Activated naive CD8-positive, alpha-beta T cell treated with anti-CD3 and anti-CD28 coated beads for 36 hours (primary cell): ENCODE data around the gene CHRM4. TPM values are rescaled to one million over a fixed set of nuclear protein-coding genes. Genes with fewer than 3 reads are reported as not detected.
"Not testable (repeated sequence)": the region's sequence is repeated elsewhere in the genome, so short reads cannot be mapped to it uniquely, and the experiment has no call there.

ENCODE experiments used
- DNase-seq: peaks from one replicate; pipeline ENCODE4 v3.0.0; 2021
- H3K27ac Mint-ChIP-seq: one replicate; pipeline ENCODE4 v1.8.0; 2022; ENCODE audit warnings: mild to moderate bottlenecking, moderate library complexity, mixed read lengths
- H3K27me3 Mint-ChIP-seq: one replicate; pipeline ENCODE4 v1.8.0; 2022; ENCODE audit warnings: mild to moderate bottlenecking, mixed read lengths
- H3K36me3 Mint-ChIP-seq: one replicate; pipeline ENCODE4 v1.8.0; 2021; ENCODE audit warnings: mild to moderate bottlenecking, mixed read lengths
- H3K4me1 Mint-ChIP-seq: one replicate; pipeline ENCODE4 v1.8.0; 2021; ENCODE audit warnings: mixed read lengths
- H3K4me3 Mint-ChIP-seq: one replicate; pipeline ENCODE4 v1.8.0; 2022; ENCODE audit warnings: mild to moderate bottlenecking, moderate library complexity, mixed read lengths
- H3K9me3 Mint-ChIP-seq: one replicate; pipeline ENCODE4 v1.8.0; 2022; ENCODE audit warnings: mixed read lengths
- total RNA-seq, 2 experiments: library from RNA; stranded (reverse); gene quantifications; one replicate each; pipeline ENCODE4 v1.2.3, GENCODE V29; 2021

Gene CHRM4
- total RNA-seq, 2 experiments from 2014 or later: 0.14 TPM; not detected in 1

DNA sequence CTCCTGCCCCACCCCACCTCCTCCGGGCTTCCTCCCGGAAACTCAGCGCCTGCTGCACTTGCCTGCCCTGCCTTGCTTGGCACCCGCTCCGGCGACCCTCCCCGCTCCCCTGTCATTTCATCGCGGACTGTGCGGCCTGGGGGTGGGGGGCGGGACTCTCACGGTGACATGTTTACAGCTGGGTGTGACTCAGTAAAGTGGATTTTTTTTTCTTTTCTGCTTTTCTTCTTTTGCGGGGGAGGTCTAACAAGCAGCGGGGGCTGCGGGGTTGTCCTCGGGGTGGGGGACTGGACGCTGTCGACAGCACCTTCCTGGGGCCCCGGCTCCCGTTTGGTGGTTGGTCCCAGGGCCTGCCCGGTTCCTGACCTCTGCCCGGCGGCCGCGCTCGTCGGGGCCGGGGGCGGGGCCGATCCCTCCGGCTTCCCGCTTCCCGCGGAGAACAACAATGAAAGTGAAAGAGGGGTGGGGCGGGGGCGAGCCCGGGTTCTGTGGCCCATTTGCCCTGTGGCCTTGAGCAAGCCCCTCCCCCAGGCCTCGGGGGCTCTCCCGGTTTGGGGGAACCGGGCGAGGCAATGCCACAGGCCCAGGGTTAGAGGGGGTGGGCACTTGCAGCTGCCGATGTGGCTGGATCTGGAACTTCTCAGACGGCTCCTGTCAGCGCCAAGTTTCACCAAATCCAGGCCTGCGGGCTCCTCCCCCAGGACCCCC, 11.1 kb downstream of the CHRM4 start:
- Mint-ChIP-seq H3K4me3 (peak overlapping the region; percentile 64), H3K9me3 (no peaks in the 10 kb centered on the region), H3K27ac (peak overlapping the region; percentile 72), H3K36me3 (peaks cover 10% of the 10 kb centered on the region), H3K27me3 (peaks cover 19% of the 10 kb centered on the region), H3K4me1 (peaks cover 11% of the 10 kb centered on the region)
- DNase-seq: peak; percentile 77

DNA sequence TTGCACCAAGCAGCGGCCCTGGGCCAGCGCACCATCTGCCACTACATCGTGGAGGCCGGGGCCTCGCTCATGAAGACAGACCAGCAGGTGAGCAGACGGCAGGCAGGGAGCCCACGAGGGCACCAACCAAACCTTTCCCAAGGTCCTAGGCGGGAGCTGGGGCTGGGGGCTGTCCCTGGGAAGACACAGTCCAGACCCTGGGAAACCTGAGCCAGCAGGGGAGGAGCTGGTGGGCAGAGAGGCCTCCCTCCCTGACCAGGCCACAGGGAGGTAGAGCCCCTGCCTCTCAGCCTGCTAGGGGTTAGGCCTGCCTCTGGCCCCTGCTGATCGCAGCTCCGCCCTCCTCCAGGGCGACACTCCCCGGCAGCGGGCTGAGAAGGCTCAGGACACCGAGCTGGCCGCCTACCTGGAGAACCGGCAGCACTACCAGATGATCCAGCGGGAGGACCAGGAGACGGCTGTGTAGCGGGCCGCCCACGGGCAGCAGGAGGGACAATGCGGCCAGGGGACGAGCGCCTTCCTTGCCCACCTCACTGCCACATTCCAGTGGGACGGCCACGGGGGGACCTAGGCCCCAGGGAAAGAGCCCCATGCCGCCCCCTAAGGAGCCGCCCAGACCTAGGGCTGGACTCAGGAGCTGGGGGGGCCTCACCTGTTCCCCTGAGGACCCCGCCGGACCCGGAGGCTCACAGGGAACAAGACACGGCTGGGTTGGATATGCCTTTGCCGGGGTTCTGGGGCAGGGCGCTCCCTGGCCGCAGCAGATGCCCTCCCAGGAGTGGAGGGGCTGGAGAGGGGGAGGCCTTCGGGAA, 11.9 kb downstream of the CHRM4 start:
- not testable (repeated sequence) for H3K4me3 Mint-ChIP-seq, H3K9me3 Mint-ChIP-seq, DNase-seq
- H3K4me1 Mint-ChIP-seq: peaks cover 11% of the 10 kb centered on the region
- H3K36me3 Mint-ChIP-seq: peaks cover 10% of the 10 kb centered on the region
- H3K27me3 Mint-ChIP-seq: peaks cover 19% of the 10 kb centered on the region
- H3K27ac Mint-ChIP-seq: peak overlapping the region; percentile 42

DNA sequence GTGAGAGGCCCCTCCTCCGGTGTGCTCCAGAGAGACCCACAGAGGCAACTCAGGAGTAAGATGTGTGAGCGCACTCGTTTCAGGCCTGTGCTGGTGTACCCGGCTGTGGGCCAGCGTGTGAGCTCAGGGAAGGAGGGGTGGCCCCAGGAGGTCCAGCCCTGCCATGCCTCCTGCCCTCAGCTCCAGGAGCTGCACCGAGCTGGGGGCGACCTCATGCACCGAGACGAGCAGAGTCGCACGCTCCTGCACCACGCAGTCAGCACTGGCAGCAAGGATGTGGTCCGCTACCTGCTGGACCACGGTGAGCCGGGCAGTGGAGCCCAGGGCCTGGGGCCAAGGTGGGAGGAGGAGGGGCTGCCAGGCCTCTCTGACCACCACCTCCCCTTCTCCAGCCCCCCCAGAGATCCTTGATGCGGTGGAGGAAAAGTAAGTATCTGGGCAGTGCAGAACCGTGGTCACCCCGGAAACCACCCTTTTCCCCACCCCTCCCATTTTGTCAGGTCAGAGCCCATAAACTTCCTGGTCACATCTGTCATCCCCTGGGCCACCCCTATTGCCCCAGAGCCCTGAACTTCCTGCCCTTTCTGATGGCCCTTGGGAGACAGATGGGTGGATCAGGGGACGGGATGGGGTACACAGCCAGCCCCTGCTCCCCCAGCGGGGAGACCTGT, 12.6 kb downstream of the CHRM4 start:
- Mint-ChIP-seq H3K36me3 (peaks cover 10% of the 10 kb centered on the region), H3K27me3 (peaks cover 15% of the 10 kb centered on the region), H3K4me3 (no peak overlapping the region), H3K27ac (peak overlapping the region; percentile 48), H3K9me3 (no peaks in the 10 kb centered on the region), H3K4me1 (peaks cover 11% of the 10 kb centered on the region)
- DNase-seq: no peak

DNA sequence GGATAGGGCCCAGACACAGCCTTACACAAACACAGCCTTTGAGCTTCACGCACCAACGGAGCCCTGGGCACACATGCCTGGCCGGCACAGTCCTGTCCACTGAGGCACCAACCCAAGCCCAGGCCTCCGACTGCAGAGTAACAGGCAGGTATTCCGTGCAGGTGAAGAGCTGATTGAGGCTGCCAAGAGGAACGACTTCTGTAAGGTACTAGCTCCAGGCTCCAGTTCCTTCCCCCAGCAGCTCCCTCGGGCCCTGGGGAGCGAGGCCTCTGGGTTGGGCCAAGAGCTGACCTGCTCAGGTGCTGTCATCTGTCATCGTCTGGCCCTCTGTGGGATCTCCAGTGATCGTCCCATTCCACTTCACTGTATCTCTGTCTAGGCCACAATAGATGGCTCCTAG, 13.3 kb downstream of the CHRM4 start:
- peak overlapping the region; percentile 48 for H3K27ac Mint-ChIP-seq
- H3K4me3 Mint-ChIP-seq: no peak overlapping the region
- no peak for DNase-seq
- H3K36me3 Mint-ChIP-seq: peaks cover 10% of the 10 kb centered on the region
- no peaks in the 10 kb centered on the region for H3K9me3 Mint-ChIP-seq
- H3K27me3 Mint-ChIP-seq: peaks cover 10% of the 10 kb centered on the region
- H3K4me1 Mint-ChIP-seq: peaks cover 11% of the 10 kb centered on the region

DNA sequence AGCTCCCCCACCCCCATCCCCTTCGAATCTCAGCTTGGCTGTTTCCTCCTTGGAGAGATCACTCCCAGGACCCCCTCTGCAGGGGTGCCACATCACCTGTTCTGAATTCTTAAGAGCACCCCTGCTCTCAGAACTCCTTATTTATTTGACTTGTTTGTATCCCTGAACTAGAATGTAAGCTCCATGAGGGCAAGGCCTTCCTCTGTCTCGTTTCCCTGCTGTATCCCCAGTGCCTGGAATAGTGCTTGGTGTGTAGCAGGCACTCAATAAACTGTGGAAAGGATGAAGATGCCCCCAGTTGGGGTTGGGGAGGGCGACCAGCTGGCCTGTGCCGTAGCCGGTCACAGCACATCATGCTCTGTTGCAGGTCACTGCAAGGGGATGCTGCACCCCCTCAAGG, 13.7 kb downstream of the CHRM4 start:
- peaks cover 11% of the 10 kb centered on the region for H3K4me1 Mint-ChIP-seq
- DNase-seq: no peak
- no peaks in the 10 kb centered on the region for H3K9me3 Mint-ChIP-seq
- no peak overlapping the region for H3K27ac Mint-ChIP-seq
- peaks cover 10% of the 10 kb centered on the region for H3K36me3 Mint-ChIP-seq
- peaks cover 9% of the 10 kb centered on the region for H3K27me3 Mint-ChIP-seq
- H3K4me3 Mint-ChIP-seq: no peak overlapping the region

DNA sequence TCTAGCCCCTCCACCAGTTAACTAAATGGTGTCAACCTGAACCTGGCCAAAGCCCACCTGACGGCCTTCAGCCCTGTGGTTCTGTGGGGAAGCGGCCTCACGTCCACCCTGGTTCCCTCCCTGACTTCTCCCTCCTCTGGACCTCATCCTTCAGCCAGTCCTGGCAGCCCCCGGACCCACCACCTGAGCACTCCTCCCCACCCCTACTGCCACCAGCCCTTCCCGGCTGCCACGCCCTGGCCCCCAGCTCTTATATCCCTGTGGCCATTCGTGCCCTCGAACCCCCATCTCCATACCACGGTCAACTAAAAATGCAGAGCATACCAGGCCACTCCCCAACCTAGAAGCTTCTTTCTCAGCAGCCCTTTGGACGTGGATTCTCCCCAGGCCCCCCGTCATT, 14.3 kb downstream of the CHRM4 start:
- no peak overlapping the region for H3K27ac Mint-ChIP-seq
- no peaks in the 10 kb centered on the region for H3K9me3 Mint-ChIP-seq
- H3K4me1 Mint-ChIP-seq: peaks cover 11% of the 10 kb centered on the region
- DNase-seq: no peak
- peaks cover 10% of the 10 kb centered on the region for H3K36me3 Mint-ChIP-seq
- H3K4me3 Mint-ChIP-seq: no peak overlapping the region
- peaks cover 5% of the 10 kb centered on the region for H3K27me3 Mint-ChIP-seq

DNA sequence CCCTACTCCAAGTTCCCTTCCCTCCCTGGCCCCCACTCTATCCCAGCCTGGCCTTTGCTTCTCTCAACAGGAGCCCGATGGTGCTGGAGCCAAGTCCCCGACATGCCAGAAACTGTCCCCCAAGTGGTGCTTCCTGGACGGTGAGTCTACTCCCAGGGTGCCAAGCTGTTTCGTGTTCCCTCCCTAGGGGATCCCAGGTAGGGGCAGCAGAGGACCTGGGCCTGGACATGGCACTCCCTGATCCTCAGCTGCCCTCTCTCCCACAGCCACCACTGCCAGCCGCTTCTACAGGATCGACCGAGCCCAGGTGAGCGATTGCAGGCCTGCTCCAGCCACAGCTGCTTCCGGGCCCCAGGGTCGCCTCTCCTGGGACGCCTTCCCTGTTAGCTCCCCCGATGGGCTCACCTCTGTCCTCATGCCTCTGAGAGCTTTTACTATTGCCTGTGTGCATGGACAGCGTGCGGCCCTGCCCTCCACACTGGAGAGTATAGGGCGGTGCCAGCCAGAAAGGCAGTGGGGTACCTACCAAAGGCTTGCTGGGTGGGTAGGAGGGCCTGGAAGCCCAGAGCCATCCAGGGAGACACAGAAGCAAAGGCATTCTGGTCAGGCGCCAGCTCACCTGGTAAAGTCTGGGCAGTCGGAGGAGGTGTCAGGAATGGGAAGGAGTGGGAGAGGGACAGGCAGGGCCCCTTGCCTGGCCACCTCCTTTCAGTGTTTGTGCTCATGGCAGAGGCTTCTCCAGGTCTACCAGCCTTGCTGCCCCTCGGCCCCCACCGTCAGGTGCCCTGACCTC, 15.1 kb downstream of the CHRM4 start:
- Mint-ChIP-seq H3K4me3 (no peak overlapping the region), H3K4me1 (peaks cover 6% of the 10 kb centered on the region), H3K9me3 (no peaks in the 10 kb centered on the region), H3K36me3 (peaks cover 11% of the 10 kb centered on the region), H3K27ac (no peak overlapping the region), H3K27me3 (no peaks in the 10 kb centered on the region)
- no peak for DNase-seq

DNA sequence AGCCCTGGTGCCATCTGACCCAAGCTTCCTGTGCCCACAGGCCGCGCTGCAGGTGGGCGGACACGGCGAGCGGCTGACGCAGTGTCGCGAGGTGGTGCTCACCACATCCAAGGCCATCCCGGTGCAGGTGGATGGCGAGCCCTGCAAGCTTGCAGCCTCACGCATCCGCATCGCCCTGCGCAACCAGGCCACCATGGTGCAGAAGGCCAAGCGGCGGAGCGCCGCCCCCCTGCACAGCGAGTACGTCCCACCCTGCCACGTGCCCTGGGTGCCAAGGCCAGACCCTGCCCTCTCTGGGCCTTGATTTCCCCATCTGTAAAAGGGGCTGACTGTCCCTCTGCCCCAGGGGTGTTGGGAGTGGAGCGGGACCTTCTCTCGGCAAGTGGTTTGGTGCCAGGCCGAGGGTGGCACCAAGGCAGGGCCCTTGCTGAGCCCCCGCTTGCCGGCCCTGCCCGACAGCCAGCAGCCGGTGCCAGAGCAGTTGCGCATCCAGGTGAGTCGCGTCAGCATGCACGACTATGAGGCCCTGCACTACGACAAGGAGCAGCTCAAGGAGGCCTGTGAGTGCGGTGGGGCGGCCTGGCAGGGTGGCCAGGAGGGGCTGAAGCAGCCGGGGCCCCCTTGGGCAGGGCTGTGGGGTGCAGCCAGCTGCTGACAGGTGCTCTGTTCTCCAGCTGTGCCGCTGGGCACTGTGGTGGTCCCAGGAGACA, 16.0 kb downstream of the CHRM4 start:
- Mint-ChIP-seq H3K27me3 (no peaks in the 10 kb centered on the region), H3K9me3 (no peaks in the 10 kb centered on the region), H3K36me3 (peaks cover 13% of the 10 kb centered on the region), H3K27ac (no peak overlapping the region), H3K4me3 (no peak overlapping the region), H3K4me1 (peaks cover 6% of the 10 kb centered on the region)
- no peak for DNase-seq

DNA sequence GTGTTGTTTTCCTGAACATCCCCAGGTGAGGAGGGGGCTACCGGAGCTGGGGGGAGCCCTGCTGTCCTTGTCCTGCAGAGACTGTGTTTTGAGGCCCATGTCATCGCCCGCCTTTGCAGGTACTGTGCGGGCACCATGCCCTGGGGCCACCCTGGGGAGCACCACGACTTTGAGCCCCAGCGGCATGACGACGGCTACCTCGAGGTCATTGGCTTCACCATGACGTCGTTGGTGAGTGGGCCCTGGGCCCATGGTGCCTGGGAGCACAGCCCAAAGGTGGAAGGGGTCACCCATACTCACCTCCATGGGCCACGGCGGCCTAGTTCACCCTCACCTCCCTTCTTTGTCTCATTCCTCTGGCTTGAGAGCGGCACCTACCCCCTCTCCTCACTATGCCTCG, 16.8 kb downstream of the CHRM4 start:
- Mint-ChIP-seq H3K9me3 (no peaks in the 10 kb centered on the region), H3K27ac (peak overlapping the region; percentile 34), H3K27me3 (no peaks in the 10 kb centered on the region), H3K4me3 (no peak overlapping the region), H3K4me1 (peaks cover 4% of the 10 kb centered on the region), H3K36me3 (peaks cover 18% of the 10 kb centered on the region)
- no peak for DNase-seq

DNA sequence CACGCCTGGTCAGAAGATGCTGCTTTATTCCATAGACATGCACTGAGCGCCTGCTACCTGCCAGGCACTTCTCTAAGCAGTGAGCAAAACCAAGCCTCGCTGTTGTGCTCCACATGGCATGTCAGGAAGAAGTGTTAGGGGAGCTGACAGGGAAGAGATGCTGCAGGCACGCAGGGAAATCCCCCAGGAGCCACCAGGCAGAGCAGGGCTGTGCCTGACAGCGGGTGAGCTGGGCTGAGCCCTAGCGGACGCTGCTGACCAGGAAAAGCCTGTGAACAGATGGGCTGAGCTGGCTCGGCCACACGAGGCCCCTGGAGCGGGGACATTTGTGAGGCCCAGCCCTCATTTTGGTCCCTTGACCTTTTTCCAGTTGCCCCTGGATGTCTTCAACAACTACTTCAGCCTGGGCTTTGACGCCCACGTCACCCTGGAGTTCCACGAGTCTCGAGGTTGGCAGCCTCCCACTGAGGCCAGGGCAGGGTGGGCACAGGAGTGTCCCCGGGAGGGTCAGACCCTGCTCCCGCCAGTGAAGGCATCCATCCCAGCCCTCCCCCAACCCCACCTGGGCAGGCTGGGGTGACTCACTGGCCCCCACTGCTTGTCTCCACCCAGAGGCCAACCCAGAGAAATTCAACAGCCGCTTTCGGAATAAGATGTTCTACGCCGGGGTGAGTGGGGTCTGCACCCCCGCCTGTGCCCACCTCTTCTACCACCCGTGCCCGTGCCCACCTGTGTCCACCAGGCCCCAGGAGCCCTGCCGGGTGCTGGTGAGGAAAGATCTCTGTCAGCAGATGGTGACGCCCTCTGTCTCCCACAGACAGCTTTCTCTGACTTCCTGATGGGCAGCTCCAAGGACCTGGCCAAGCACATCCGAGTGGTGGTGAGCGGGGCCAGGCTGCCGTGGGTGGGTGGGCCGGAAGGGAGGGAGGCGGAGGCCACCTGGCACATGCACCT, 17.5 kb downstream of the CHRM4 start:
- Mint-ChIP-seq H3K9me3 (no peaks in the 10 kb centered on the region), H3K4me1 (peaks cover 6% of the 10 kb centered on the region), H3K27me3 (no peaks in the 10 kb centered on the region), H3K4me3 (no peak overlapping the region), H3K27ac (no peak overlapping the region), H3K36me3 (peaks cover 23% of the 10 kb centered on the region)
- no peak for DNase-seq

DNA sequence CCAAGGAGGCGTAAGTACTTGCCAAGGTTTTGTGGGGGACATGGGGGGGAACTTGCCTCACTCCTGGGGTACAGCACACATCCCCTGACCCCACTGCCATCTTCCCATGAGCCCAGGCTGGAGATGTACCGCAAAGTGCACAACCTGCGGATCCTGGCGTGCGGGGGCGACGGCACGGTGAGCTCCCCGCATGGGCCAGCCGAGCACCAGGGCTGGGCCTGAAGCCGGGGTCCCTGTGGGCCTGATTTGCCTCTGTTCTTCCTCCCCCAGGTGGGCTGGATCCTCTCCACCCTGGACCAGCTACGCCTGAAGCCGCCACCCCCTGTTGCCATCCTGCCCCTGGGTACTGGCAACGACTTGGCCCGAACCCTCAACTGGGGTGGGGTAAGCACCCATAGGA, 19.1 kb downstream of the CHRM4 start:
- DNase-seq: not testable (repeated sequence)

DNA sequence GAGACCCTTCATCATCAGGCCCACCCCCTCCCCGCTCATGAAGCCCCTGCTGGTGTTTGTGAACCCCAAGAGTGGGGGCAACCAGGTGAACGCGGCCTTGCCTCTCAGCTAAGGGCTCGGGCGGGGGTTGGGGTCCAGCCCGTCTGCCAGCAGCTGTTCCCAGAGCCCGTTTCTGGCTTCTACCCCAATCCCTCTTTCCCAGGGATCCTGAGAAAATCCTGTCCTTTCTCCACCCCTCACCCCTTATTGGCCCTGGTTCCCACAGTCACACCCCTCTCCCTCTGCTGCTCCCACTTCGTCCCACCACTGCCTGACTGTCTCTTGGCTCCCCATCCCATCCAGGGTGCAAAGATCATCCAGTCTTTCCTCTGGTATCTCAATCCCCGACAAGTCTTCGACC, 19.5 kb downstream of the CHRM4 start:
- H3K27ac Mint-ChIP-seq: no peak overlapping the region
- no peak overlapping the region for H3K4me3 Mint-ChIP-seq
- H3K4me1 Mint-ChIP-seq: peaks cover 9% of the 10 kb centered on the region
- no peaks in the 10 kb centered on the region for H3K9me3 Mint-ChIP-seq
- no peaks in the 10 kb centered on the region for H3K27me3 Mint-ChIP-seq
- DNase-seq: no peak
- peaks cover 18% of the 10 kb centered on the region for H3K36me3 Mint-ChIP-seq

More for the DNA sequence above, 19.1 kb downstream of the CHRM4 start:
- Mint-ChIP-seq H3K36me3 (peaks cover 23% of the 10 kb centered on the region), H3K27ac (peak overlapping the region; percentile 25)
- not testable (repeated sequence) for H3K9me3 Mint-ChIP-seq, H3K4me1 Mint-ChIP-seq, H3K4me3 Mint-ChIP-seq, H3K27me3 Mint-ChIP-seq

DNA sequence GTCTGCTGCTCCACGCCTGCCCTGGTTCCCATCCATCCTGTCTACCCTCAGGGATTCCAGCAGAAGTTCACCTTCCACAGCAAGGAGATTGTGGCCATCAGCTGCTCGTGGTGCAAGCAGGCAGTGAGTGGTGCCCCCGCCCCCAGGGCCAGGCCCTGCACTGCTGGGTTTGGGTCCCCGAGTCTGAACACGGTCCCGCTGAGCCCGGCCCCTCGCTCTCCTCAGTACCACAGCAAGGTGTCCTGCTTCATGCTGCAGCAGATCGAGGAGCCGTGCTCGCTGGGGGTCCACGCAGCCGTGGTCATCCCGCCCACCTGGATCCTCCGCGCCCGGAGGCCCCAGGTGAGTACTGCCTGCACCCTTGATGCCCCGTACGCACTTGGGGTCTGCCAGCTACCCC, 20.3 kb downstream of the CHRM4 start:
- peaks cover 12% of the 10 kb centered on the region for H3K4me1 Mint-ChIP-seq
- H3K27me3 Mint-ChIP-seq, H3K9me3 Mint-ChIP-seq, H3K4me3 Mint-ChIP-seq, H3K27ac Mint-ChIP-seq, DNase-seq: not testable (repeated sequence)
- H3K36me3 Mint-ChIP-seq: peaks cover 18% of the 10 kb centered on the region
